Amniotic stem cell (primary cell): ENCODE results near the gene HLX.

Source experiments
- DNase-seq: peaks from one replicate; lab custom pipeline; 2025; lab: John Stamatoyannopoulos, UW

HLX gene

DNA sequence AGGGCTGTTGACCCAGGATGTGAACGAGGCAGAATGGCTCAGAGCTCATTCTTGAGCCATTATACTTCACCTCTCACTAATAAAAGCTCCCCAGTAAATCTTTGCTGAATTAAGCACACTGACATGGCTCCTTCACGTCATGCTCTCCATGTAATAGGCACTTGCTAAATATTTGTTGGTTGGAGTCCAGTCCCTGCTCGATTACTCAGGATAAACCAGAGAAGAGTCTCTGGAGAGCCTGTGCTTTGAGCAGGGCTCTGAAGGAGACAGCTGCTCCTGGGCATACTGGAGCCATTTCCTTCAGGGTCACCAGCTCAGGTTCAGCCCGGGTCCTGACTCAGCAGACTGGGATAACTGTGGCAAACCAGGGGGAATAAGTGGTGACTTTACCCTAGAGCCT lies 46.9 kb downstream of the HLX start:
- DNase-seq = no peak

DNA sequence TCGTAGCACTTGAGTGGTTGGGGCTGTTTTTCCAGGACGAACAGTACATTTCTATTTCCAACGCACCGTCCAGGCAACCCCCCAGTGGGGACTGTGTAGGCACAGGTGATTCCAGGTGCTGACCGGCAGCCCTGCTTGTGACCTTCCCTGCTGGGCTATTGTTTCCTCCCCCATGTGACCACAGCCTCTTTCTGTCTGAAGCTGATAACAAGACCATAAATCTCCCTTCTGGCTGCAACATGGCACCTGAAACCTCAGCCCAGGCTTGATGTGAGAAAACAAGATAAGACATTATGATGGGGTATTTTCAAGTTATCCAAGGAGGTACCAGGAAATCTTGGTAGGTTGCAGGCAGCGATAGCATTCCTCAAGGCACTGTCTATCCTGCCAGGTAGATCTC lies 48.2 kb downstream of the HLX start:
- no peak for DNase-seq

DNA sequence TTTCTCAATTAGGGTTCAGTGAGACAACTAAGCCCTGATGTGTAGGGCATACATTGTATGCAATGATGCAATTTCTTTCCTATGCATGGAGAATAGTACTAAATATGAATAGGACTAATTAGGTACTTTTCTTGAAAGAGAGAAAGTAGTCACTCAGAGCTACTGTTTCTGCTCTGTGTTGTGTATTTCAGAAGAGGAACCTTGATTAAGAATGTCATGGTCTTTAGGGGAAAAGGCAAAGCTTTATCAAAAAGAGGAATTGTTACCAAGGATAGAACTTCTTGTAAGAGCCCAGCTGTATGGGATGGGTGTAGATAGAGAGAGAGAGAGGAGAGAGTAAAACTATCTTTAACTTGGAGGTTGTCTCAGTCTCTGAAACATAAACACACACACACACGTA lies 49.1 kb downstream of the HLX start:
- DNase-seq = no peak

DNA sequence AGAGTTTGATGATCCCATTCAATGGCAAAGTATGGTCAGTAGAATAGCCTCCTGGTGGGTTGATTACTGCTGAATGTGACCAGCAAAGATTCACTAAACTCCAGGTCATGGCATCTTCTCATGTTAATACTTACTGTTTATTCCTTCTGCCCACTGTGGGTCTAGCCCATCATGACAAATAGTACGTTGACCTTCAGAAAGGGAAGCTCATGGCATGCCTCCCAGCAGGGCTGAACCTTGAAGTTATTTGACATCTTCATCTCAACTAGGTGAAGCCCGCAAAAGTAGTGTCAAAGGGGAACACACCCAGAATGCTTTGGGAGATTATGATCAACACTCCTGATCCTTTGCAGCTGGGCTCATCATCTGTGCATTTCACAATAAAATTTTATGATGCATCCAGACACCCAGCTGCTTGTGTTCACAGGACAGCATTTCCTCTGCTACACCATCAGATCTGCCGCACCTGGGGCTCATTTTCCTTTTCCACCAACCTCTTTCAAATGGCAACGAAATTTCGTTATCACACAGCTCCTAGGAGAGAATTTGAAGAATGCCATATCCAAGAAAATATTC lies 49.6 kb downstream of the HLX start:
- DNase-seq = no peak

DNA sequence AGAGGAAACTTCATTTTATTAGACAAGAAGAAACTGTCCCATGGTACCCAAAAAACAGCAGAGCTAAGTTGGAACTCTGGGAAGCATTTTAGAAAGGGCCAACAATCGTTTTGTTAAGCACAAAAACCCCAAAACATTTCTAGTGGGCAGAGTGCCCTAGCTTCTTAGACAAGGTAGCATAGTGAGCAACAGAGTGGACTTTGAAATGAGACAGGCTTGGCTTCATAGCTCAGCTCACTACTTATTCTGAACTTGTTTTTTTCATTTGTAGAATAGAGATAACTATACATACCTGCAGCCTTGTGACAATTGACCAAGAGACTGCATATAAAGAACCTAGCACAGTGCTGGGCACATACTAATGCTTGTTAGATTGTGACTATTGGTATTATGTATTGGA lies 50.1 kb downstream of the HLX start:
- no peak for DNase-seq
